Type B pancreatic cell (in vitro differentiated cells): Measurements from ENCODE around the gene BST1. TPM values are rescaled to one million over a fixed set of nuclear protein-coding genes. Genes with fewer than 3 reads are reported as not detected.
A peak's percentile ranks its signal among the peaks of the same experiment; 100 is the strongest.

Source experiments
- DNase-seq: peaks from one replicate; pipeline ENCODE4 v3.0.0; 2021; ENCODE audit warnings: mixed read lengths; ENCODE audit not compliant: unreplicated experiment; ENCODE audit errors: extremely low spot score
- H3K27ac Mint-ChIP-seq: 2 replicates; pipeline ENCODE4 v1.8.0; 2021; ENCODE audit warnings: mild to moderate bottlenecking, mixed read lengths
- H3K27me3 Mint-ChIP-seq: 2 replicates; pipeline ENCODE4 v1.8.0; 2021; ENCODE audit warnings: mixed read lengths
- H3K36me3 Mint-ChIP-seq: 2 replicates; pipeline ENCODE4 v1.8.0; 2021; ENCODE audit warnings: mixed read lengths
- H3K4me1 Mint-ChIP-seq: one replicate; pipeline ENCODE4 v1.8.0; 2021; ENCODE audit warnings: mixed read lengths; ENCODE audit not compliant: unreplicated experiment
- H3K4me3 Mint-ChIP-seq: 2 replicates; pipeline ENCODE4 v1.8.0; 2021; ENCODE audit warnings: mild to moderate bottlenecking, mixed read lengths
- H3K9me3 Mint-ChIP-seq: 2 replicates; pipeline ENCODE4 v1.8.0; 2021; ENCODE audit warnings: mixed read lengths
- CTCF ChIP-seq: fragments of 200-600 bp; sonication (generic); conservative IDR thresholded peaks from 2 replicates; pipeline ENCODE4 v1.5.0; 2021; ENCODE audit warnings: antibody characterized with exemption, mild to moderate bottlenecking
- long read RNA-seq: library from polyadenylated mRNA; unstranded; transcript quantifications from one replicate; pipeline ENCODE4 v2.0.0, GENCODE V29; 2020
- total RNA-seq: library from RNA; stranded (reverse); gene quantifications from 2 replicates; pipeline ENCODE4 v1.2.1, GENCODE V29; 2021; ENCODE audit warnings: low replicate concordance

Gene BST1
- total RNA-seq = 0.89 and 3.4 TPM in 2 replicates
- long read RNA-seq, transcript BST1-201 (9 exons, 1,480 nt) = major isoform, 13 of 17 reads
- long read RNA-seq, partial matches to known transcripts = 2 of 17 reads
- long read RNA-seq, other reads (novel, unspliced or antisense) = 2 of 17 reads

GRCh38 chr4:15702941-15703403 lies at the start of gene BST1:
TSS of gene BST1 (plus strand) at chr4:15703065. CDS start at chr4:15703145, 80 bp downstream.
- no peak for TF ChIP-seq CTCF
- Mint-ChIP-seq H3K9me3 (no peaks in the 10 kb centered on the region), H3K4me1 (peaks cover 14% of the 10 kb centered on the region), H3K4me3 (peak within 1 kb of the TSS; percentile 69), H3K27me3 (no peaks in the 10 kb centered on the region), H3K27ac (peak within 1 kb of the TSS; percentile 11), H3K36me3 (no peaks in the 10 kb centered on the region)
- DNase-seq = no peak

GRCh38 chr4:15653420-15653819 lies 49.4 kb upstream of the BST1 start:
- no peak for TF ChIP-seq CTCF
- peak overlapping the region; percentile 95 for H3K27ac Mint-ChIP-seq
- no peaks in the 10 kb centered on the region for H3K9me3 Mint-ChIP-seq
- H3K36me3 Mint-ChIP-seq = peaks cover 7% of the 10 kb centered on the region
- H3K27me3 Mint-ChIP-seq = no peaks in the 10 kb centered on the region
- peaks cover 36% of the 10 kb centered on the region for H3K4me1 Mint-ChIP-seq
- DNase-seq = no peak
- H3K4me3 Mint-ChIP-seq = peak overlapping the region; percentile 99

GRCh38 chr4:15653864-15654592 lies 48.8 kb upstream of the BST1 start:
- peaks cover 7% of the 10 kb centered on the region for H3K36me3 Mint-ChIP-seq
- H3K4me1 Mint-ChIP-seq = peaks cover 36% of the 10 kb centered on the region
- no peak for TF ChIP-seq CTCF
- peak overlapping the region; percentile 95 for H3K27ac Mint-ChIP-seq
- DNase-seq = no peak
- peak overlapping the region; percentile 99 for H3K4me3 Mint-ChIP-seq
- no peaks in the 10 kb centered on the region for H3K27me3 Mint-ChIP-seq
- no peaks in the 10 kb centered on the region for H3K9me3 Mint-ChIP-seq

GRCh38 chr4:15654593-15655222 lies 48.2 kb upstream of the BST1 start:
- Mint-ChIP-seq H3K9me3 (no peaks in the 10 kb centered on the region), H3K36me3 (peaks cover 7% of the 10 kb centered on the region), H3K4me1 (peaks cover 36% of the 10 kb centered on the region), H3K27me3 (no peaks in the 10 kb centered on the region), H3K4me3 (peak overlapping the region; percentile 99), H3K27ac (peak overlapping the region; percentile 99)
- no peak for TF ChIP-seq CTCF
- peak; percentile 73 for DNase-seq

- no peaks in the 10 kb centered on the region for H3K27me3 Mint-ChIP-seq
- peak within 1 kb of the TSS; percentile 99 for H3K27ac Mint-ChIP-seq
- H3K4me3 Mint-ChIP-seq = peak within 1 kb of the TSS; percentile 99
- peaks cover 7% of the 10 kb centered on the region for H3K36me3 Mint-ChIP-seq
- H3K9me3 Mint-ChIP-seq = no peaks in the 10 kb centered on the region
- no peak for TF ChIP-seq CTCF
- DNase-seq = peak; percentile 91
- peaks cover 30% of the 10 kb centered on the region for H3K4me1 Mint-ChIP-seq
Measured at GRCh38 chr4:15655223-15656037, 47.4 kb upstream of the BST1 start, which contains the start of gene FBXL5. TSS of gene FBXL5 (minus strand) at chr4:15655357. CDS start at chr4:15655287, 70 bp downstream.
